GM23338 (cell line): Measurements from ENCODE around the gene CXCL1. TPM values are rescaled to one million over a fixed set of nuclear protein-coding genes. Genes with fewer than 3 reads are reported as not detected.

Source experiments
- ATAC-seq: fragments of 200-7000 bp; cut with Tn5 transposase; 3 replicates; pipeline ENCODE4 v1.9.1; 2020
- DNase-seq: peaks from one replicate; pipeline ENCODE4 v3.0.0-alpha.2; 2015; ENCODE audit warnings: low spot score
- H2AFZ ChIP-seq: fragments of 200-600 bp; sonication (generic); 2 replicates; pipeline ENCODE4 v1.8.0; 2016; ENCODE audit warnings: antibody characterized with exemption, mild to moderate bottlenecking, moderate library complexity
- H3F3A ChIP-seq: fragments of 200-600 bp; sonication (generic); replicated peaks from 2 replicates; pipeline ENCODE4 v1.8.0; 2017; ENCODE audit warnings: antibody characterized with exemption, mixed run types, low read depth
- H3K27ac ChIP-seq: fragments of 200-600 bp; sonication (generic); 2 replicates; pipeline ENCODE4 v1.6.1; 2016; ENCODE audit warnings: low read depth
- H3K27me3 ChIP-seq: fragments of 200-600 bp; sonication (generic); 2 replicates; pipeline ENCODE4 v1.8.0; 2016; ENCODE audit warnings: mild to moderate bottlenecking, mixed run types, moderate library complexity; ENCODE audit not compliant: insufficient read depth
- H3K36me3 ChIP-seq: fragments of 200-600 bp; sonication (generic); 2 replicates; pipeline ENCODE4 v1.8.0; 2016; ENCODE audit warnings: mild to moderate bottlenecking; ENCODE audit not compliant: insufficient read depth
- H3K4me1 ChIP-seq: fragments of 200-600 bp; sonication (generic); 2 replicates; pipeline ENCODE4 v1.8.0; 2016; ENCODE audit warnings: mild to moderate bottlenecking, moderate library complexity; ENCODE audit not compliant: insufficient read depth
- H3K4me2 ChIP-seq: fragments of 200-600 bp; sonication (generic); 2 replicates; pipeline ENCODE4 v1.7.1; 2017; ENCODE audit warnings: mixed run types
- H3K4me3 ChIP-seq: fragments of 200-600 bp; sonication (generic); 2 replicates; pipeline ENCODE4 v1.6.1; 2016; ENCODE audit warnings: mixed run types
- H3K79me2 ChIP-seq: fragments of 200-600 bp; sonication (generic); replicated peaks from 2 replicates; pipeline ENCODE4 v1.8.0; 2017; ENCODE audit warnings: mild to moderate bottlenecking; ENCODE audit not compliant: insufficient read depth
- H3K9me2 ChIP-seq: fragments of 200-600 bp; sonication (generic); 2 replicates; pipeline ENCODE4 v1.8.0; 2017; ENCODE audit not compliant: insufficient read depth
- H4K20me1 ChIP-seq: fragments of 200-600 bp; sonication (generic); replicated peaks from 2 replicates; pipeline ENCODE4 v1.8.0; 2017; ENCODE audit warnings: mild to moderate bottlenecking; ENCODE audit not compliant: insufficient read depth
- H3K27ac Mint-ChIP-seq: 2 replicates; pipeline ENCODE4 v1.8.0; 2020; ENCODE audit warnings: inconsistent platforms, mild to moderate bottlenecking, moderate library complexity, mixed read lengths
- H3K27me3 Mint-ChIP-seq: 3 replicates; pipeline ENCODE4 v1.8.0; 2022; ENCODE audit warnings: low read depth, mild to moderate bottlenecking, moderate library complexity, mixed read lengths, inconsistent platforms; ENCODE audit not compliant: insufficient read depth, poor library complexity
- H3K36me3 Mint-ChIP-seq: 3 replicates; pipeline ENCODE4 v1.8.0; 2021; ENCODE audit warnings: low read depth, mild to moderate bottlenecking, inconsistent platforms, moderate library complexity, mixed read lengths
- H3K4me1 Mint-ChIP-seq: 3 replicates; pipeline ENCODE4 v1.8.0; 2020; ENCODE audit warnings: mild to moderate bottlenecking, inconsistent platforms, mixed read lengths
- H3K4me3 Mint-ChIP-seq: 3 replicates; pipeline ENCODE4 v1.8.0; 2021; ENCODE audit warnings: moderate library complexity, mild to moderate bottlenecking, inconsistent platforms, mixed read lengths
- H3K9me3 Mint-ChIP-seq: 3 replicates; pipeline ENCODE4 v1.8.0; 2020; ENCODE audit warnings: moderate library complexity, mild to moderate bottlenecking, inconsistent platforms, mixed read lengths
- ETS1 ChIP-seq: IDR thresholded peaks from 2 replicates; pipeline ENCODE4 v1.6.1; 2016; ENCODE audit warnings: antibody characterized with exemption
- REST ChIP-seq: IDR thresholded peaks from one replicate; pipeline ENCODE4 v1.6.1; 2018; ENCODE audit warnings: antibody characterized with exemption; ENCODE audit not compliant: unreplicated experiment
- ZNF331 ChIP-seq: fragments of 250-450 bp; sonication (Bioruptor Pico); IDR thresholded peaks from 2 replicates; pipeline ENCODE4 v1.5.0; 2020; ENCODE audit warnings: low read depth, mild to moderate bottlenecking, moderate library complexity
- ZNF462 ChIP-seq: fragments of 250-450 bp; sonication (Bioruptor Pico); IDR thresholded peaks from 2 replicates; pipeline ENCODE4 v1.5.0; 2020; ENCODE audit warnings: mild to moderate bottlenecking, moderate library complexity
- polyA plus RNA-seq: library from polyadenylated mRNA; unstranded; fragments of >200 nt; fragmentation: Nextera tagmentation; extraction: Ambion mirVana; gene quantifications from 2 replicates; pipeline ENCODE4 v1.2.1, GENCODE V29; 2016
- total RNA-seq: library from RNA; depleted of rRNA; stranded (reverse); fragments of >200 nt; shearing (Covaris generic); gene quantifications from 2 replicates; pipeline ENCODE4 v1.2.3, GENCODE V29; 2014

Gene CXCL1
- total and polyA plus RNA-seq, 2 experiments from 2014 or later, result 1.6 to 2.5 TPM

- no peak for TF ChIP-seq ZNF462 (CRISPR knock-in tag)
Observed at GRCh38 chr4:73839071-73839470, 30.1 kb upstream of the CXCL1 start (continued).

GRCh38 chr4:73839715-73840114 lies 29.5 kb upstream of the CXCL1 start:
- Histone ChIP-seq H4K20me1 (no peaks in the 10 kb centered on the region), H3K4me1 (peaks cover 5% of the 10 kb centered on the region; the same call in 1 of the 2 replicates), H3K4me2 (no peak overlapping the region), H3K79me2 (no peaks in the 10 kb centered on the region), H3F3A (no peaks in the 10 kb centered on the region), H3K36me3 (no peaks in the 10 kb centered on the region), H3K27me3 (peaks cover 21% of the 10 kb centered on the region), H3K9me2 (no peaks in the 10 kb centered on the region), H3K4me3 (no peak overlapping the region), H3K27ac (no peak overlapping the region), H2AFZ (no peak overlapping the region)
- peaks cover 22% of the 10 kb centered on the region for H3K4me1 Mint-ChIP-seq
- no peaks in the 10 kb centered on the region; the same call in 2 of the 3 replicates for H3K9me3 Mint-ChIP-seq
- DNase-seq (no peak), ATAC-seq (no peak)
- H3K4me3 Mint-ChIP-seq, result no peak overlapping the region
- no peaks in the 10 kb centered on the region for H3K36me3 Mint-ChIP-seq
- no peak overlapping the region for H3K27ac Mint-ChIP-seq
- H3K27me3 Mint-ChIP-seq, result peaks cover 9% of the 10 kb centered on the region
- TF ChIP-seq ZNF462 (CRISPR knock-in tag) (no peak), ZNF331 (CRISPR knock-in tag) (no peak), REST (no peak), ETS1 (no peak)
